NCI-H2196 treated with DMSO at 0.1 percent for 48 hours (cell line): ENCODE measurements around the gene TAF4B.
"Not testable (repeated sequence)": the region's sequence is repeated elsewhere in the genome, so short reads cannot be mapped to it uniquely, and the experiment has no call there.

Experiments
- DNase-seq: peaks from one replicate; lab custom pipeline; 2025; ENCODE audit not compliant: unreplicated experiment; lab: John Stamatoyannopoulos, UW

The TAF4B gene

GRCh38 chr18:26421503-26421902 lies 195.3 kb downstream of the TAF4B start:
- no peak for DNase-seq

GRCh38 chr18:26421931-26422330 lies 195.7 kb downstream of the TAF4B start:
- DNase-seq = no peak

- DNase-seq = no peak
These were observed 196.4 kb downstream of the TAF4B start for GRCh38 chr18:26422472-26423162.

GRCh38 chr18:26424428-26425147 lies 198.3 kb downstream of the TAF4B start:
- no peak for DNase-seq

- no peak for DNase-seq
These were observed 198.9 kb downstream of the TAF4B start for GRCh38 chr18:26425148-26425531.

GRCh38 chr18:26429535-26430226 lies 203.4 kb downstream of the TAF4B start:
- DNase-seq = peak; percentile 11

- DNase-seq = no peak
These were observed 206.6 kb downstream of the TAF4B start for GRCh38 chr18:26432651-26433424.

- no peak for DNase-seq
These were observed 208.6 kb downstream of the TAF4B start for GRCh38 chr18:26434887-26435286.

GRCh38 chr18:26435415-26436095 lies 209.3 kb downstream of the TAF4B start:
- no peak for DNase-seq

- DNase-seq = no peak
These were observed 210.2 kb downstream of the TAF4B start for GRCh38 chr18:26436176-26437051.

GRCh38 chr18:26437634-26438033 lies 211.4 kb downstream of the TAF4B start:
- DNase-seq = not testable (repeated sequence)

- no peak for DNase-seq
These were observed 212.7 kb downstream of the TAF4B start for GRCh38 chr18:26438980-26439379.

- no peak for DNase-seq
These were observed 213.3 kb downstream of the TAF4B start for GRCh38 chr18:26439537-26439936.

- no peak for DNase-seq
These were observed 214.4 kb downstream of the TAF4B start for GRCh38 chr18:26440644-26441043.
